ENCODE results near the gene TULP1.
A peak's percentile ranks its signal among the peaks of the same experiment; 100 is the strongest.

TULP1 gene

GRCh38 chr6:35487658-35488516, 24.8 kb downstream of the TULP1 start:
- DNase-seq (ENCODE audit: low read depth, low spot score) = no peak
- Histone ChIP-seq H3K9ac (ENCODE audit: insufficient read length, low read depth) (no peak overlapping the region), H3K36me3 (ENCODE audit: insufficient read depth, insufficient read length, low read length) (peaks cover 31% of the 10 kb centered on the region), H3K27me3 (ENCODE audit: insufficient read depth, insufficient read length) (no peaks in the 10 kb centered on the region), H3K4me3 (ENCODE audit: insufficient read length, low read depth) (no peak overlapping the region), H3K9me3 (ENCODE audit: insufficient read depth, low read length) (no peaks in the 10 kb centered on the region), H3K4me1 (ENCODE audit: insufficient read depth, insufficient read length) (peaks cover 41% of the 10 kb centered on the region)
- TF ChIP-seq ZNF274 (IDR thresholded peaks at IDR 0.05; ENCODE audit: low read depth, low read length) = no peak

DNA sequence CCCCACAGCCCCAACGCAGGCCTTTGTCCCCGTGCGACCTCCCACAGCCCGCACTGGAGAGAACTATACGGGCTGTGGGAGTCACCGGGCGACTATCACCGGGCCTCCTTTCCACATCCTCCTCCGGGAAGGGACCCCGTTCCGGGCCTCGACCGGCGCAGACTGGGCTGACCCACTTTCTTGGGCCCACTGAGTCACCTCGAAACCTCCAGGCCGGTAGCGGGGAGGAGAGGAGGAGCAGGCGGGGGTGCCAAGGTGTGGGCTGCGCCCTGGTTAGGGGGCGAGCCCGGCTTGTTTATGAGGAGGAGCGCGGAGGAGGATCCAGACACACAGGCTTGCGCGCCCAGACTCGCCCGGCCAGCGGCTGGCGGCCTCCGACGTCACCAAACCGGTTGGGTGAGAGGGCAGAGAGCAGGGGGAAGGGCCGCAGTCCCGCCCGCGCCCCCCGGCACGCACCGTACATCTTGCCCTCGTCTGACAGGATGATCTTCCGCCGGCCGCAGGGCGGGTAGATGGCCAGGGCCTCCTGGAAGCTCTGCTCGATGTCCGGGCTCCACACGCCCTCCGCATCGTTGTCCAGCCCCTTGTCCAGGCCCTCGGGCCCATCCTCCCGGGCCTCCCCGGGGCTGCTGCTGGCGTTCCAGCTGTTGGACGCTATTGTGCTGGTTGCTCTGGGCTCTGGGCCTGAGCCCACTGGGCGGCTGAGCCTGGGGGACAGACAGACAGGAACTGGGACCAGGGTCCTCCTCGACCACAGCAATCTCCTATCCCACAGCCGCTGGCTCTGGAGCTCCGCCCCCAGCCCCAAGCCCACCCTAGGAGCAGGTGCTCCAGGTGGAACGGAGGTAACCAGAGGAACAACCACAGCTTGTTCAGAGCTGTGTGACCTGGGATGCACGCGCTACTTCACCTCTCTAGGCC, 26.4 kb downstream of the TULP1 start:
- H3K4me1 ChIP-seq (ENCODE audit: insufficient read depth, insufficient read length) = peaks cover 32% of the 10 kb centered on the region
- H3K36me3 ChIP-seq (ENCODE audit: insufficient read depth, insufficient read length, low read length) = peaks cover 39% of the 10 kb centered on the region
- no peaks in the 10 kb centered on the region for H3K27me3 ChIP-seq (ENCODE audit: insufficient read depth, insufficient read length)
- H3K4me3 ChIP-seq (ENCODE audit: insufficient read length, low read depth) = no peak overlapping the region
- TF ChIP-seq ZNF274 (IDR thresholded peaks at IDR 0.05; ENCODE audit: low read depth, low read length) (no peak), YY1 (IDR thresholded peaks at IDR 0.05; ENCODE audit: insufficient read depth, insufficient read length) (no peak), SUZ12 (IDR thresholded peaks at IDR 0.05; ENCODE audit: extremely low read depth, insufficient read depth, insufficient read length) (no peak)
- H3K9ac ChIP-seq (ENCODE audit: insufficient read length, low read depth) = peak overlapping the region; percentile 80
- DNase-seq (ENCODE audit: low read depth, low spot score) = no peak
- no peaks in the 10 kb centered on the region for H3K9me3 ChIP-seq (ENCODE audit: insufficient read depth, low read length)

GRCh38 chr6:35485402-35485877, 27.3 kb downstream of the TULP1 start:
- Histone ChIP-seq H3K36me3 (ENCODE audit: insufficient read depth, insufficient read length, low read length) (peaks cover 47% of the 10 kb centered on the region), H3K27me3 (ENCODE audit: insufficient read depth, insufficient read length) (no peaks in the 10 kb centered on the region), H3K4me1 (ENCODE audit: insufficient read depth, insufficient read length) (peaks cover 27% of the 10 kb centered on the region), H3K9ac (ENCODE audit: insufficient read length, low read depth) (peak overlapping the region; percentile 80), H3K4me3 (ENCODE audit: insufficient read length, low read depth) (no peak overlapping the region), H3K9me3 (ENCODE audit: insufficient read depth, low read length) (no peaks in the 10 kb centered on the region)
- no peak for DNase-seq (ENCODE audit: low read depth, low spot score)
- no peak for TF ChIP-seq YY1 (IDR thresholded peaks at IDR 0.05; ENCODE audit: insufficient read depth, insufficient read length)
- TF ChIP-seq ZNF274 (IDR thresholded peaks at IDR 0.05; ENCODE audit: low read depth, low read length) = no peak
- TF ChIP-seq SUZ12 (IDR thresholded peaks at IDR 0.05; ENCODE audit: extremely low read depth, insufficient read depth, insufficient read length) = no peak

DNA sequence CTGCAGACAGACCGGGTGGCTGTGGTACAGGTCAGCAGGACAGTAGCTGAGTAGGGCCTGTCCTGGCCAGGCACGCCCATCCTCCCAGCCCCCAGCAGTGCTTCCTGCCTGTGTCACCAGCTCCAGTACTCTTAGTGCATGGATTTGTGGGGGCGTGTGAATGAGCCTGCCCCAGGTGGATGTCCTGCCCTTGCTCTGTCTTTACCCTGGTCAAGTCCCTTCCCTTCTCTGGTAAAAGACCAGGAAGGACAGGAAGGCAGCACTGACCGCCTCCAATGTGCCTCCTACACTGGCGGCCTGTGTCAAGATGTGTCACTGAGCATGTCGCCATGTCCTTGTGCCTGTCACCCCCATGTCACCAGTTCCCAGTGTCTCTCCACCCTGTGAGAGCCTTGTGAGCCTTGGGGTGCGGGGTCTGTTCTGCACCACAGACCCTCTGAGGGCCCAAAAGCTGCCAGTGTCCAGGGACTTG, 27.7 kb downstream of the TULP1 start:
- no peak for TF ChIP-seq SUZ12 (IDR thresholded peaks at IDR 0.05; ENCODE audit: extremely low read depth, insufficient read depth, insufficient read length)
- TF ChIP-seq YY1 (IDR thresholded peaks at IDR 0.05; ENCODE audit: insufficient read depth, insufficient read length) = no peak
- TF ChIP-seq ZNF274 (IDR thresholded peaks at IDR 0.05; ENCODE audit: low read depth, low read length) = no peak
- peaks cover 24% of the 10 kb centered on the region for H3K4me1 ChIP-seq (ENCODE audit: insufficient read depth, insufficient read length)
- no peaks in the 10 kb centered on the region for H3K27me3 ChIP-seq (ENCODE audit: insufficient read depth, insufficient read length)
- no peaks in the 10 kb centered on the region for H3K9me3 ChIP-seq (ENCODE audit: insufficient read depth, low read length)
- peak overlapping the region; percentile 56 for H3K9ac ChIP-seq (ENCODE audit: insufficient read length, low read depth)
- peaks cover 52% of the 10 kb centered on the region for H3K36me3 ChIP-seq (ENCODE audit: insufficient read depth, insufficient read length, low read length)
- no peak for DNase-seq (ENCODE audit: low read depth, low spot score)
- no peak overlapping the region for H3K4me3 ChIP-seq (ENCODE audit: insufficient read length, low read depth)

DNA sequence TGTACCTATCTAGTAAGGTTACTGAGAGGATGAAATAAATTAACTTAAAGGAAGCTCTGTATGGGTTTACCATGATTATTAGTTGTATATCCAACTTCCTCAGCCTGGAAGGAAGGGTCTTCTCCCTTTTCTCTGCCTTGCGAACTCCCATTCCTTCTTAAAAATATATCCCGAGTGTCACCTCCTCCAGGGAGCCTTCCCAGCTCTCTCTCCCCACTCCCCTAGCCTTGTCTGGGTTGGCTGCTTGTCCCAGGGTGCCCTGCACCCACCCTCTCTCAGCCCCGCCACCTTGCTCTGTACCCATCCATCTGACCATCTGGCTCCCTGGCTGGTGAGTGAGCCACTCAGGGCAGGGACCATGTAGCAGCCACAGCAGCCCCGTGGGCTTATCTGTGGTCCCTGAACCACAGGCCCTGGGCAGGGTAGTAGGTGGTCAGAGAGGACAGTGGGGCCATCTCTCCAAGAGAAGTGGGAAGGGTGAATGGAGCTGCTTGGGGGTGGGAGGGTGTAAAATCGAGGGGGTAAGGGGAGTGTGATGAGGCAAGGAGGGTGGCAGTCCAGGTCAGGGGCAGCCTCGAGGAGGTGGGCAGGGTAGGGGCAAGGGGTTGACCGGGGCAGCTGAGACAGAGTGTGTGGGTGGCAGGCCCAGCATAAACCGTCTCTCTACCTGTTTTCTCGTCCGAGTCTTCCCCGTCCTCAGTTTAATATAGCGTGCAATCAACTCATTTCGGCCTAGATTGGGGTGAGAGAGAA, 28.6 kb downstream of the TULP1 start:
- peaks cover 26% of the 10 kb centered on the region for H3K4me1 ChIP-seq (ENCODE audit: insufficient read depth, insufficient read length)
- no peak for DNase-seq (ENCODE audit: low read depth, low spot score)
- no peaks in the 10 kb centered on the region for H3K27me3 ChIP-seq (ENCODE audit: insufficient read depth, insufficient read length)
- peaks cover 61% of the 10 kb centered on the region for H3K36me3 ChIP-seq (ENCODE audit: insufficient read depth, insufficient read length, low read length)
- H3K9ac ChIP-seq (ENCODE audit: insufficient read length, low read depth) = peak overlapping the region; percentile 56
- no peaks in the 10 kb centered on the region for H3K9me3 ChIP-seq (ENCODE audit: insufficient read depth, low read length)
- no peak overlapping the region for H3K4me3 ChIP-seq (ENCODE audit: insufficient read length, low read depth)
- TF ChIP-seq SUZ12 (IDR thresholded peaks at IDR 0.05; ENCODE audit: extremely low read depth, insufficient read depth, insufficient read length) (no peak), ZNF274 (IDR thresholded peaks at IDR 0.05; ENCODE audit: low read depth, low read length) (no peak), YY1 (IDR thresholded peaks at IDR 0.05; ENCODE audit: insufficient read depth, insufficient read length) (no peak)

- Histone ChIP-seq H3K9me3 (ENCODE audit: insufficient read depth, low read length) (no peaks in the 10 kb centered on the region), H3K4me3 (ENCODE audit: insufficient read length, low read depth) (no peak overlapping the region), H3K27me3 (ENCODE audit: insufficient read depth, insufficient read length) (no peaks in the 10 kb centered on the region), H3K9ac (ENCODE audit: insufficient read length, low read depth) (no peak overlapping the region), H3K4me1 (ENCODE audit: insufficient read depth, insufficient read length) (peaks cover 26% of the 10 kb centered on the region), H3K36me3 (ENCODE audit: insufficient read depth, insufficient read length, low read length) (peaks cover 63% of the 10 kb centered on the region)
- no peak for DNase-seq (ENCODE audit: low read depth, low spot score)
- TF ChIP-seq YY1 (IDR thresholded peaks at IDR 0.05; ENCODE audit: insufficient read depth, insufficient read length) (no peak), SUZ12 (IDR thresholded peaks at IDR 0.05; ENCODE audit: extremely low read depth, insufficient read depth, insufficient read length) (no peak), ZNF274 (IDR thresholded peaks at IDR 0.05; ENCODE audit: low read depth, low read length) (no peak)
Observed at GRCh38 chr6:35483490-35483889, 29.2 kb downstream of the TULP1 start.
